H9 (cell line): Measurements from ENCODE around the gene SLC27A1. TPM values are rescaled to one million over a fixed set of nuclear protein-coding genes. Genes with fewer than 3 reads are reported as not detected.

Experiments
- DNase-seq: peaks from one replicate; pipeline ENCODE4 v3.0.0-alpha.2; 2017
- H2AFZ ChIP-seq: one replicate; pipeline ENCODE4 v1.6.1; 2013; ENCODE audit warnings: mild to moderate bottlenecking, low read length, control low read depth, moderate library complexity
- H2AK5ac ChIP-seq: 2 replicates; pipeline ENCODE4 v1.6.1; 2013; ENCODE audit warnings: low read length, control low read depth, mixed read lengths; ENCODE audit not compliant: insufficient read length
- H2BK120ac ChIP-seq: one replicate; pipeline ENCODE4 v1.6.1; 2013; ENCODE audit warnings: low read depth, mild to moderate bottlenecking, low read length, control low read depth, inconsistent platforms; ENCODE audit not compliant: poor library complexity, severe bottlenecking
- H2BK12ac ChIP-seq: 2 replicates; pipeline ENCODE4 v1.6.1; 2013; ENCODE audit warnings: low read length, control low read depth, mixed read lengths, low read depth; ENCODE audit not compliant: insufficient read length
- H2BK15ac ChIP-seq: 2 replicates; pipeline ENCODE4 v1.6.1; 2013; ENCODE audit warnings: low read depth, low read length, control low read depth
- H2BK20ac ChIP-seq: one replicate; pipeline ENCODE4 v1.6.1; 2013; ENCODE audit warnings: low read depth, mild to moderate bottlenecking, low read length, control low read depth, inconsistent platforms; ENCODE audit not compliant: poor library complexity, severe bottlenecking
- H2BK5ac ChIP-seq: 2 replicates; pipeline ENCODE4 v1.6.1; 2013; ENCODE audit warnings: low read length, control low read depth, mixed read lengths; ENCODE audit not compliant: insufficient read length
- H3K14ac ChIP-seq: 2 replicates; pipeline ENCODE4 v1.6.1; 2013; ENCODE audit warnings: low read length, control low read depth; ENCODE audit not compliant: insufficient read depth
- H3K18ac ChIP-seq: 2 replicates; pipeline ENCODE4 v1.6.1; 2013; ENCODE audit warnings: low read depth, mild to moderate bottlenecking, mixed read lengths, low read length, control low read depth; ENCODE audit not compliant: insufficient read length
- H3K23ac ChIP-seq: 2 replicates; pipeline ENCODE4 v1.6.1; 2013; ENCODE audit warnings: low read length, control low read depth, mixed read lengths, low read depth; ENCODE audit not compliant: insufficient read length
- H3K23me2 ChIP-seq: 2 replicates; pipeline ENCODE4 v1.6.1; 2013; ENCODE audit warnings: low read depth, mild to moderate bottlenecking, mixed read lengths, low read length, control low read depth; ENCODE audit not compliant: insufficient read length, poor library complexity, severe bottlenecking
- H3K27ac ChIP-seq: 2 replicates; pipeline ENCODE4 v1.5.1; 2013; ENCODE audit warnings: low read length, control low read depth, mixed read lengths, low read depth; ENCODE audit not compliant: insufficient read length
- H3K27me3 ChIP-seq: 2 replicates; pipeline ENCODE4 v1.6.1; 2013; ENCODE audit warnings: low read length, control low read depth, inconsistent platforms; ENCODE audit not compliant: insufficient read depth
- H3K4ac ChIP-seq: 2 replicates; pipeline ENCODE4 v1.6.1; 2013; ENCODE audit warnings: low read depth, mild to moderate bottlenecking, control low read depth, inconsistent platforms, low read length, moderate library complexity
- H3K4me1 ChIP-seq: 2 replicates; pipeline ENCODE4 v1.6.1; 2013; ENCODE audit warnings: low read length, control low read depth, inconsistent platforms; ENCODE audit not compliant: insufficient read depth
- H3K4me2 ChIP-seq: 2 replicates; pipeline ENCODE4 v1.6.1; 2013; ENCODE audit warnings: low read length, control low read depth, mixed read lengths; ENCODE audit not compliant: insufficient read length, insufficient read depth
- H3K56ac ChIP-seq: 2 replicates; pipeline ENCODE4 v1.6.1; 2013; ENCODE audit warnings: low read depth, mild to moderate bottlenecking, mixed read lengths, low read length, control low read depth; ENCODE audit not compliant: insufficient read length
- H3K79me1 ChIP-seq: 2 replicates; pipeline ENCODE4 v1.6.1; 2013; ENCODE audit warnings: low read depth, mild to moderate bottlenecking, moderate library complexity, low read length, control low read depth, inconsistent platforms; ENCODE audit not compliant: insufficient read depth, poor library complexity, severe bottlenecking
- H3K79me2 ChIP-seq: 2 replicates; pipeline ENCODE4 v1.6.1; 2013; ENCODE audit warnings: low read length, control low read depth, inconsistent platforms; ENCODE audit not compliant: insufficient read depth
- H3K9ac ChIP-seq: 2 replicates; pipeline ENCODE4 v1.6.1; 2013; ENCODE audit warnings: low read length, control low read depth, mixed read lengths; ENCODE audit not compliant: insufficient read length; ENCODE audit errors: extremely low read depth
- H3K9me3 ChIP-seq: one replicate; pipeline ENCODE4 v1.6.1; 2013; ENCODE audit warnings: low read depth, low read length, inconsistent platforms; ENCODE audit not compliant: control insufficient read depth
- H3T11ph ChIP-seq: one replicate; pipeline ENCODE4 v1.6.1; 2013; ENCODE audit warnings: mild to moderate bottlenecking, low read length, control low read depth, inconsistent platforms
- H4K20me1 ChIP-seq: one replicate; pipeline ENCODE4 v1.6.1; 2013; ENCODE audit not compliant: control insufficient read depth, insufficient read length, insufficient read depth
- H4K5ac ChIP-seq: 2 replicates; pipeline ENCODE4 v1.6.1; 2013; ENCODE audit warnings: low read depth, mild to moderate bottlenecking, mixed read lengths, low read length, control low read depth; ENCODE audit not compliant: insufficient read length
- H4K8ac ChIP-seq: replicated peaks from 2 replicates; pipeline ENCODE4 v1.6.1; 2013; ENCODE audit warnings: low read length, control low read depth, mixed read lengths, low read depth; ENCODE audit not compliant: insufficient read length
- H4K91ac ChIP-seq: 2 replicates; pipeline ENCODE4 v1.6.1; 2013; ENCODE audit warnings: low read depth, mild to moderate bottlenecking, moderate library complexity, mixed read lengths, low read length, control low read depth; ENCODE audit not compliant: insufficient read length
- H3K27ac Mint-ChIP-seq, 3 experiments: 2 replicates in 2 of 3; 3 replicates in 1 of 3; pipeline ENCODE4 v1.8.0; 2020 to 2021; ENCODE audit warnings: mixed read lengths in 3 of 3, mild to moderate bottlenecking in 1 of 3, moderate library complexity in 1 of 3
- H3K27me3 Mint-ChIP-seq: 2 replicates; pipeline ENCODE4 v1.8.0; 2021; ENCODE audit warnings: low read depth, mild to moderate bottlenecking, moderate library complexity, mixed read lengths
- H3K36me3 Mint-ChIP-seq, 3 experiments: 2 replicates in 2 of 3; 3 replicates in 1 of 3; pipeline ENCODE4 v1.8.0; 2020 to 2021; ENCODE audit warnings: low read depth in 3 of 3, mixed read lengths in 3 of 3; ENCODE audit not compliant: insufficient read depth in 1 of 3
- H3K4me1 Mint-ChIP-seq, 2 experiments: 2 replicates each; pipeline ENCODE4 v1.8.0; 2020; ENCODE audit warnings: mixed read lengths in 2 of 2
- H3K4me3 Mint-ChIP-seq, 2 experiments: 2 replicates in 1 of 2; 3 replicates in 1 of 2; pipeline ENCODE4 v1.8.0; 2020 to 2021; ENCODE audit warnings: mild to moderate bottlenecking in 2 of 2, mixed read lengths in 2 of 2, moderate library complexity in 1 of 2
- H3K9me3 Mint-ChIP-seq, 2 experiments: 2 replicates in 1 of 2; 3 replicates in 1 of 2; pipeline ENCODE4 v1.8.0; 2020; ENCODE audit warnings: mild to moderate bottlenecking in 2 of 2, mixed read lengths in 2 of 2, moderate library complexity in 1 of 2
- CTCF ChIP-seq: fragments of 200-600 bp; sonication (generic); conservative IDR thresholded peaks from 3 replicates; pipeline ENCODE4 v1.8.0; 2021; ENCODE audit warnings: antibody characterized with exemption, mild to moderate bottlenecking
- WGBS: extraction: QIAGEN DNeasy Blood & Tissue Kit; methylation state at CpG from one replicate; pipeline ENCODE4 v1.1.7; 2013; ENCODE audit warnings: missing lambda C conversion rate, low lambda C conversion rate, mixed read lengths; ENCODE audit not compliant: insufficient read length; ENCODE audit errors: extremely low coverage; 5-methylcytosine and 5-hydroxymethylcytosine counted together
- total RNA-seq: library from RNA; stranded (reverse); gene quantifications from 2 replicates; pipeline ENCODE4 v1.2.1, GENCODE V29; 2021

The SLC27A1 gene
- total RNA-seq, 1 experiment from 2014 or later, result 6.4 TPM

GRCh38 chr19:17423429-17424208, 46.7 kb upstream of the SLC27A1 start:
- Histone ChIP-seq H4K20me1 (no peaks in the 10 kb centered on the region), H4K5ac (no peak overlapping the region), H3K79me2 (no peaks in the 10 kb centered on the region), H2BK15ac (no peak overlapping the region), H3K79me1 (no peaks in the 10 kb centered on the region), H3K23ac (no peak overlapping the region), H3K4ac (no peak overlapping the region), H4K8ac (no peak overlapping the region), H3T11ph (no peak overlapping the region), H3K27me3 (no peaks in the 10 kb centered on the region), H3K9me3 (no peaks in the 10 kb centered on the region), H4K91ac (no peak overlapping the region), H3K56ac (no peak overlapping the region), H3K14ac (no peak overlapping the region), H3K18ac (no peak overlapping the region), H3K4me2 (no peak overlapping the region), H2BK5ac (no peak overlapping the region), H2BK12ac (no peak overlapping the region), H2BK20ac (no peak overlapping the region), H3K9ac (no peak overlapping the region), H3K23me2 (peaks cover 11% of the 10 kb centered on the region), H2BK120ac (no peak overlapping the region), H3K27ac (no peak overlapping the region), H2AK5ac (no peak overlapping the region), H2AFZ (no peak overlapping the region), H3K4me1 (no peaks in the 10 kb centered on the region; the same call in 1 of the 2 replicates)
- no peak for DNase-seq
- Mint-ChIP-seq H3K27ac (no peak overlapping the region; a peak in 1 of 7 replicates), H3K4me3 (peak overlapping the region; percentile 24 to 27; a peak in 2 of 5 replicates), H3K27me3 (no peaks in the 10 kb centered on the region; the same call in 1 of the 2 replicates), H3K4me1 (peaks cover 19 to 30% of the 10 kb centered on the region in 2 experiments), H3K36me3 (peaks cover 0 to 8% (median 4%) of the 10 kb centered on the region in 3 experiments; a peak in 2 of 7 replicates), H3K9me3 (no peaks in the 10 kb centered on the region)
- WGBS, result no CpG with 5 or more reads among the region's 20 CpGs
- no peak for TF ChIP-seq CTCF
